CD4-positive, alpha-beta T cell treated with Interleukin-17A for 4 hours (primary cell): ENCODE measurements around the gene ADH5.
"Not testable (repeated sequence)": the region's sequence is repeated elsewhere in the genome, so short reads cannot be mapped to it uniquely, and the experiment has no call there.

Source experiments
- DNase-seq: peaks from one replicate; pipeline ENCODE4 v3.0.0-alpha.2; 2020; ENCODE audit warnings: mixed read lengths

Gene ADH5

GRCh38 chr4:99082192-99082591 is 6.4 kb downstream of the ADH5 start:
- no peak for DNase-seq

GRCh38 chr4:99080869-99081268 is 7.7 kb downstream of the ADH5 start:
- not testable (repeated sequence) for DNase-seq

GRCh38 chr4:99079625-99080295 is 8.8 kb downstream of the ADH5 start:
- DNase-seq: no peak

- DNase-seq: no peak
Measured at GRCh38 chr4:99078931-99079624, 9.5 kb downstream of the ADH5 start.

GRCh38 chr4:99078336-99078735 is 10.3 kb downstream of the ADH5 start:
- no peak for DNase-seq

GRCh38 chr4:99077177-99077576 is 11.4 kb downstream of the ADH5 start:
- DNase-seq: no peak

- no peak for DNase-seq
Measured at GRCh38 chr4:99076292-99076976, 12.2 kb downstream of the ADH5 start.

GRCh38 chr4:99074816-99075215 is 13.8 kb downstream of the ADH5 start:
- DNase-seq: no peak

GRCh38 chr4:99071159-99071558 is 17.4 kb downstream of the ADH5 start:
- no peak for DNase-seq

GRCh38 chr4:99067617-99068016 is 21.0 kb downstream of the ADH5 start:
- DNase-seq: no peak

GRCh38 chr4:99065521-99065920 is 23.1 kb downstream of the ADH5 start:
- DNase-seq: not testable (repeated sequence)

GRCh38 chr4:99062120-99062519 is 26.5 kb downstream of the ADH5 start:
- DNase-seq: no peak

- DNase-seq: no peak
Measured at GRCh38 chr4:99061048-99061700, 27.4 kb downstream of the ADH5 start.

- no peak for DNase-seq
Measured at GRCh38 chr4:99059550-99059949, 29.0 kb downstream of the ADH5 start.

- DNase-seq: no peak
Measured at GRCh38 chr4:99058228-99058627, 30.4 kb downstream of the ADH5 start.

GRCh38 chr4:99054428-99054994 is 34.1 kb downstream of the ADH5 start:
- DNase-seq: no peak

- no peak for DNase-seq
Measured at GRCh38 chr4:99052902-99053301, 35.7 kb downstream of the ADH5 start.

GRCh38 chr4:99047710-99048109 is 40.9 kb downstream of the ADH5 start:
- no peak for DNase-seq

GRCh38 chr4:99043346-99043745 is 45.2 kb downstream of the ADH5 start:
- no peak for DNase-seq

- DNase-seq: no peak
Measured at GRCh38 chr4:99038213-99038612, 50.4 kb downstream of the ADH5 start.

- no peak for DNase-seq
Measured at GRCh38 chr4:99033956-99034355, 54.6 kb downstream of the ADH5 start.

- DNase-seq: no peak
Measured at GRCh38 chr4:99029852-99030251, 58.7 kb downstream of the ADH5 start.
